ENCODE data around the gene ARL15. TPM values are rescaled to one million over a fixed set of nuclear protein-coding genes. Genes with fewer than 3 reads are reported as not detected.
A peak's percentile ranks its signal among the peaks of the same experiment; 100 is the strongest.

The ARL15 gene
- total RNA-seq, 3 donors from 2014 or later: 29.0 to 65.0 (median 42.9) TPM

DNA sequence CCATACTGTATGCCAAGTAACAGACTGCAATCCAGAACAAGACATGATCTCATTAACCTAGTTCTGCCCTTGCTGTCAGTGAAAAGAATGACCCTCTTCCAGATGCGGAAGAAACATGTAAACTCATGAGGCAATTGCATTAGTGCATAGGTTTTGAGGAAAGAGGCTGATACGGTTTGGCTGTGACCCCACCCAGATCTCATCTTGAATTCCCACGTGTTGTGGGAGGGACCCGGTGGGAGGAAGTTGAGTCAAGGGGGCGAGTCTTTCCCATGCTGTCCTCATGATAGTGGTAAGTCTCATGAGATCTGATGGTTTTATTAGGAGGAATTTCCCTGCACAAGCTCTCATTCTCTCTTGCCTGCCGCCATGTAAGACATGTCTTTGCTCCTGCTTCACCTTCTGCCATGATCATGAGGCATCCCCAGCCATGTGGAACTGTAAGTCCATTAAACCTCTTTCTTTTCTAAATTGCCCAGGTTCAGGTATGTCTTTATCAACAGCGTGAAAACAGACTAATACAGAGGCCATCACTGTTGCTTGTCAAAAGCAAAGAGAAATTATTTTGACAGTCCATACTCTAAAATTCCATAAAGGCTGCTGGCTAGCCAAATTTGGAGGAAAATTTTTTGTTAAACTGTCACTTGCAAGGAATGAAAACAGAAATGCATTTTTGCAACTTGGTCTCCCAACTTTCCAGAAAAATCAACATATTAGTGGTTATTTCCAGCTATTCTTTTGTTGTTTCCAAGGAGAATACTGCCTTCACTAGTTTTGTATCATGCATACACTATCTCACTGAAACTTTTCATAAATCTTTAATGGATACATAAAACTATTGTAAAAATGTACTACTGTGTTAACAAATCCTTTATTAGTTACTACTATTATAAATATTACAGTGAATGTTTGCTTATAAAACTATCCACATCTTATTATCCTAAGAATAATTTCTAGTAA is 3.2 kb upstream of the ARL15 start:
- intact Hi-C loops (cut with DNase I; ENCODE audit: low total_unique reads): no loop called here
- H3K36me3 ChIP-seq: no peaks in the 10 kb centered on the region
- H3K27me3 ChIP-seq: no peaks in the 10 kb centered on the region
- TF ChIP-seq, protein P1, sequence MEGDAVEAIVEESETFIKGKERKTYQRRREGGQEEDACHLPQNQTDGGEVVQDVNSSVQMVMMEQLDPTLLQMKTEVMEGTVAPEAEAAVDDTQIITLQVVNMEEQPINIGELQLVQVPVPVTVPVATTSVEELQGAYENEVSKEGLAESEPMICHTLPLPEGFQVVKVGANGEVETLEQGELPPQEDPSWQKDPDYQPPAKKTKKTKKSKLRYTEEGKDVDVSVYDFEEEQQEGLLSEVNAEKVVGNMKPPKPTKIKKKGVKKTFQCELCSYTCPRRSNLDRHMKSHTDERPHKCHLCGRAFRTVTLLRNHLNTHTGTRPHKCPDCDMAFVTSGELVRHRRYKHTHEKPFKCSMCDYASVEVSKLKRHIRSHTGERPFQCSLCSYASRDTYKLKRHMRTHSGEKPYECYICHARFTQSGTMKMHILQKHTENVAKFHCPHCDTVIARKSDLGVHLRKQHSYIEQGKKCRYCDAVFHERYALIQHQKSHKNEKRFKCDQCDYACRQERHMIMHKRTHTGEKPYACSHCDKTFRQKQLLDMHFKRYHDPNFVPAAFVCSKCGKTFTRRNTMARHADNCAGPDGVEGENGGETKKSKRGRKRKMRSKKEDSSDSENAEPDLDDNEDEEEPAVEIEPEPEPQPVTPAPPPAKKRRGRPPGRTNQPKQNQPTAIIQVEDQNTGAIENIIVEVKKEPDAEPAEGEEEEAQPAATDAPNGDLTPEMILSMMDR (IDR thresholded peaks at IDR 0.05): no peak
- TF ChIP-seq POLR2AphosphoS5 (IDR thresholded peaks at IDR 0.05) (no peak), POLR2A (IDR thresholded peaks at IDR 0.05) (no peak)
- no peaks in the 10 kb centered on the region for H3K9me3 ChIP-seq
- H3K4me1 ChIP-seq: no peaks in the 10 kb centered on the region
- no peak overlapping the region for H3K4me3 ChIP-seq
- DNase-seq (ENCODE audit: low spot score in 2 of 2): no peak
- no peak overlapping the region for H3K27ac ChIP-seq

DNA sequence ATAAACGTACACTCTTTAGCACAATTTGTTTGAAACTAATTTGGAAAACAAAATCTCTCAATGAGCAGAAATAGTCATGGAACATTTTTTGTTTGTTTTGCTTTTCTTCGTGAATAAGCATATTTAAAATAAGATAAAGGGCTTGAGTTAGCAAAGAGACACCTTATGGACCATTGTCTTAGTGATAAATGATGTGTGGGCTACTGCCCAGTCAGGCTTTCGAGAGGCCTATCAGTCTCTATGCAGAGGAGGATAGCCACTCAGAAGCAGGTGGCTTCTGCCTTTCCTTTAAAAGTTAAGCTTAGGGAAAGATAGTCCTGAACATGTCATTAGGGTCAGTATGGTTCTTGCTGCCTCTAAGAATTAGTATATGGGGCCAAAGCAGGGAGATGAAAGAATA is 2.1 kb upstream of the ARL15 start:
- DNase-seq (ENCODE audit: low spot score in 2 of 2): no peak
- H3K36me3 ChIP-seq: no peaks in the 10 kb centered on the region

DNA sequence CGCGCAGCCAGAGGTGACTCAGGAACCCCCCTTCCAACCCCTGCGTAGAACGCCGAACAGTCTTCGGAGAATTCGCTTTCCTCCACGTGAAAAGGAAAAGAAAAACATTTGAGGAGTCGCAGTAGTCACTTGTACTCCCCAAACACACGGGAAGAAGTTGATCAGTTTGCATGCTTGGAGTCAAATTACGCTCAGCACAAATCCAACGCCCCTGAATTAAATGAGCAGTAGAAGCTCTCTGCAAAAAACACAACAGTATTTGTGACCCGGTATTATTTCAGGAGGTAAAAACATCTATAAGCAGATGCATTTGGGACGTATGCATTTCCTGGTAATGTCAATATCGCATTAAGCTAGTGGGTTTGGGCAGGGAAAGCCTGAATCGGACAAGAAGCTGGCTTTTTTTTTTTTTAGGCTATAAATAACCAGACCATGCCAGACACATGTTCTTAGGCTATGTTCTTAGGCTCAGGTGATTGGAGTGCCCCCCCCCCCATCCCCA is 854 bp upstream of the ARL15 start:
- H3K4me1 ChIP-seq: no peaks in the 10 kb centered on the region
- peak overlapping the region; percentile 89 to 96 (median 96) for H3K4me3 ChIP-seq
- H3K27ac ChIP-seq: peak overlapping the region; percentile 87 to 92
- no peak for DNase-seq (ENCODE audit: low spot score in 2 of 2)
- TF ChIP-seq POLR2AphosphoS5 (IDR thresholded peaks at IDR 0.05): no peak
- TF ChIP-seq, protein P1 (IDR thresholded peaks at IDR 0.05): no peak
- TF ChIP-seq POLR2A (IDR thresholded peaks at IDR 0.05): no peak
- H3K27me3 ChIP-seq: no peaks in the 10 kb centered on the region
- H3K36me3 ChIP-seq: no peaks in the 10 kb centered on the region
- H3K9me3 ChIP-seq: no peaks in the 10 kb centered on the region
- intact Hi-C loops (cut with DNase I; ENCODE audit: low total_unique reads): no loop called here

More for the DNA sequence above, 2.1 kb upstream of the ARL15 start:
- intact Hi-C loops (cut with DNase I; ENCODE audit: low total_unique reads): no loop called here
- Histone ChIP-seq H3K4me1 (no peaks in the 10 kb centered on the region), H3K27me3 (no peaks in the 10 kb centered on the region), H3K9me3 (no peaks in the 10 kb centered on the region), H3K27ac (no peak overlapping the region), H3K4me3 (no peak overlapping the region)
- TF ChIP-seq, protein P1 (IDR thresholded peaks at IDR 0.05): no peak
- no peak for TF ChIP-seq POLR2AphosphoS5 (IDR thresholded peaks at IDR 0.05)
- TF ChIP-seq POLR2A (IDR thresholded peaks at IDR 0.05): no peak

DNA sequence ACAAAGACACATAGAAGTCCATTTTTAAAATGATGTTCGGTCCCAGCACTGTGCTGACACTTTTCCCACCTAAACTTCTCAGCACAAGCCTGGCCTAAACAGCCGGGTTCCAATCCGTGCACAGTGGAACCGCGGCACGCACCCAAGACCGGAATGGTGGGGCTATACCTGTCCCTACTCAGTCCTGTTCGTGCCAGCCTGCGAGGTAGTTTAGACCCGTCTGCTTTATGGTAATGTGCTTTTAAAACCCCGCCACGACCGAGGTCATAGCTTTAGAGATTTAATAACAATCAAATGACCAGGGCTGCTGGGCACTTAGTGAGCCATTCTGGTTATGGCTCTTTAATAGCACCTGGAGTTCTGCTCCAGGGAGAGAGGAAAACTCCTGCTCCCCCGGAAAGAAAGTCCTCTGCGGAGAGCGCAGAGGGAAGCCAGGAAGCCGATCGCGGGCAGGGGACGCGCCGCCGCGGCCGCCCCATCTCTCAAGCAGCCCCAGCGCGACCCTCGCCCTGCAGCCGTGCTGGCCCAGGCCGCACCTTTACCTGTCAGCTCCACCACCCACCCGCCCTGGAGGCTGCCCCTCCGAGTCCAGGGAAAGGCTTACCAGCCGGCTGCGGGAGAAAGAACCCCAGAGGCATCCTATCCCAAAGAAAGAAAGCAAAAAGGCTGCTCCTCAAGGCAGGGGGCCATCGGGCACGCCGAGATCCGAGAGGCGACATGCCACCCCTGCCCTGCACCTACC is 511 bp downstream of the ARL15 start:
- no peaks in the 10 kb centered on the region for H3K9me3 ChIP-seq
- TF ChIP-seq POLR2AphosphoS5 (IDR thresholded peaks at IDR 0.05) (no peak), POLR2A (IDR thresholded peaks at IDR 0.05) (no peak)
- TF ChIP-seq, protein P1 (IDR thresholded peaks at IDR 0.05): no peak
- peak overlapping the region; percentile 89 to 96 (median 96) for H3K4me3 ChIP-seq
- peak overlapping the region; percentile 87 to 92 for H3K27ac ChIP-seq
- no peaks in the 10 kb centered on the region for H3K27me3 ChIP-seq
- peak in 1 of 2 donors; percentile 31 for DNase-seq (ENCODE audit: low spot score in 2 of 2)
- H3K36me3 ChIP-seq: no peaks in the 10 kb centered on the region
- no peaks in the 10 kb centered on the region for H3K4me1 ChIP-seq
- intact Hi-C loops (cut with DNase I; ENCODE audit: low total_unique reads): no loop called here

Data from breast epithelium (tissue), 4 donors.